OCI-M1 (cell line): Measurements from ENCODE around the gene ZNF345.
A peak's percentile ranks its signal among the peaks of the same experiment; 100 is the strongest.

Experiments
- DNase-seq: peaks from one replicate; lab custom pipeline; 2025; lab: John Stamatoyannopoulos, UW

Gene ZNF345

DNA sequence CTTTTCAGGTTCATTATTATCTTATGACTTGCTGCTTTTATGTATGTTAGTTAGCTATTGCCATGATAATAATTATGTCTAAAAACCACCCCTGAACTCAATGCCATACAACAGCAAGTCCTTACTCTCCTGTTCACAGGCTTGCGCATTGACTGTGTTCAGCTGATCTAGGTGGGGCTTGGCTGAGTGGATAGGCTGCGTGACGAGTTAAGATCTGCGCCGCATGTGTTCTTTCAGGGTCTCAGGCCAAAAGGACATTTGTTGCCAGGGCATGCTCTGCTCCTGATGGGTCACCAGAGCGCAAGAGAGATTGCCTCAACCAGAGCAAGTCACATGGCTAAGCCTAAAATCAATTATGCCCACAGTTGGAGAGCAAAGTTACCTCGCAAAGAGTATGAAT lies 66.3 kb downstream of the ZNF345 start:
- DNase-seq, result peak; percentile 83

DNA sequence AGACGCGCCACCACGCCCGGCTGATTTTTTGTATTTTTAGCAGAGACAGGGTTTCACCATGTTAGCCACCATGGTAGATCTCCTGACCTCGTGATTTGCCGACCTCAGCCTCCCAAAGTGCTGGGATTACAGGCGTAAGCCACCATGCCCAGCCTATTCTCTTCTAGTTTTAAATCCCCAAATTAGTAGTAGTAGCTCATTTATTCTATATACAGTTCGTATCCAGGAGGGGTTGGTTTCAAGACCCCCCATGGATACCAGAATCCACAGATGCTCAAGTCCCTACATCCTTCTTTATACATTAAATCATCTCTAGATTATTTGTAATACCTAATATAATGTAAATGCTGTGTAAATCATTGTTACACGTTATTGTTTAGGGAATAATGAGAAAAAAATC lies 67.4 kb downstream of the ZNF345 start:
- no peak for DNase-seq
